Choroid plexus epithelial cell (primary cell): ENCODE data around the gene NECTIN2.
A peak's percentile ranks its signal among the peaks of the same experiment; 100 is the strongest.

Source experiments
- DNase-seq: peaks from one replicate; pipeline ENCODE4 v3.0.0-alpha.2; 2010; ENCODE audit warnings: low read depth
- H3K4me3 ChIP-seq: 2 replicates; pipeline ENCODE4 v1.5.1; 2011; ENCODE audit warnings: low read depth, mild to moderate bottlenecking, control low read depth, low read length, moderate library complexity
- TF ChIP-seq, protein P1 (sequence below): conservative IDR thresholded peaks from 2 replicates; pipeline ENCODE4 v1.5.1; 2011; ENCODE audit warnings: low read depth, mild to moderate bottlenecking, control low read depth, inconsistent platforms, low read length, moderate library complexity

Gene NECTIN2

GRCh38 chr19:44847144-44848035 lies 1.3 kb downstream of the NECTIN2 start:
- TF ChIP-seq, protein P1, sequence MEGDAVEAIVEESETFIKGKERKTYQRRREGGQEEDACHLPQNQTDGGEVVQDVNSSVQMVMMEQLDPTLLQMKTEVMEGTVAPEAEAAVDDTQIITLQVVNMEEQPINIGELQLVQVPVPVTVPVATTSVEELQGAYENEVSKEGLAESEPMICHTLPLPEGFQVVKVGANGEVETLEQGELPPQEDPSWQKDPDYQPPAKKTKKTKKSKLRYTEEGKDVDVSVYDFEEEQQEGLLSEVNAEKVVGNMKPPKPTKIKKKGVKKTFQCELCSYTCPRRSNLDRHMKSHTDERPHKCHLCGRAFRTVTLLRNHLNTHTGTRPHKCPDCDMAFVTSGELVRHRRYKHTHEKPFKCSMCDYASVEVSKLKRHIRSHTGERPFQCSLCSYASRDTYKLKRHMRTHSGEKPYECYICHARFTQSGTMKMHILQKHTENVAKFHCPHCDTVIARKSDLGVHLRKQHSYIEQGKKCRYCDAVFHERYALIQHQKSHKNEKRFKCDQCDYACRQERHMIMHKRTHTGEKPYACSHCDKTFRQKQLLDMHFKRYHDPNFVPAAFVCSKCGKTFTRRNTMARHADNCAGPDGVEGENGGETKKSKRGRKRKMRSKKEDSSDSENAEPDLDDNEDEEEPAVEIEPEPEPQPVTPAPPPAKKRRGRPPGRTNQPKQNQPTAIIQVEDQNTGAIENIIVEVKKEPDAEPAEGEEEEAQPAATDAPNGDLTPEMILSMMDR = no peak
- peak overlapping the region; percentile 88 for H3K4me3 ChIP-seq
- DNase-seq = peak; percentile 69

DNA sequence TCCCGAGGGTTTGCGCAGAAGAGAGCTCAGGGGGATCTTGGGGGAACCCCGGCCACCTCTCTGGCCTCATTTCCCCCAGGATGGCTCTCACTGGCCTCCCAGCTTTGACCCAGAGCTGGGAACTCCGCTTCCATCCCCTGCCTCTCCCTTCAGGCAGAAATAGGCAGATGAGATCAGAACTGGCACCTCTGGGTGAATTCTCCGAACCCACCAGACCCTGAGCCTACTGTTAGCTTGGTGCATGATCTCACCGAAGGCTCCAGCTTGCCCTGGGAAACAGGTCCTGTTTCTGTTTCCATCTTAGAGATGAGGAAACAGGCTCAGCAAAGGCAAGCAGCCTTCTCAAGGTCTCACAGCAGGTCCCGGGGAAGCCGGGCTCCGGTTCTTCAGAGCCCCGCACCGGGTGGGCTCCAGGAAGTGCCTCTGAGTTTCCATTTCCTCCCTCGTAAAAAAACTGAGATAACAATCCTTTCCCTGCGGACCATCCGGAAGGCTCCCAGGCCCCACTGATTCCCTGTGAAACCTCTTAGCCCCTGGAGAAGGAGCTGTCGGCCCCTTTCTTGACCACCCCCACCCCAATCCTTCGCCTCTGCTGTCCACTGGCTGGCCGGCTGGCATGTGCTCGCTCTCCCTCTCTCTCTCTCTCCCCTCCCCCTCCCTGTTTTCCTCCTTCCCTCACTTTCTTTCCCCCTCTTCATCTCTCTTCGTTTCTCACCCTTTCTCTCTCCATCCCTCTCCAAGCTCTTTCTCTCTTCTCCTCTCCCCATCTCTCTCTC lies 2.1 kb downstream of the NECTIN2 start:
- peak; percentile 79 for DNase-seq
- peak overlapping the region; percentile 88 for H3K4me3 ChIP-seq

DNA sequence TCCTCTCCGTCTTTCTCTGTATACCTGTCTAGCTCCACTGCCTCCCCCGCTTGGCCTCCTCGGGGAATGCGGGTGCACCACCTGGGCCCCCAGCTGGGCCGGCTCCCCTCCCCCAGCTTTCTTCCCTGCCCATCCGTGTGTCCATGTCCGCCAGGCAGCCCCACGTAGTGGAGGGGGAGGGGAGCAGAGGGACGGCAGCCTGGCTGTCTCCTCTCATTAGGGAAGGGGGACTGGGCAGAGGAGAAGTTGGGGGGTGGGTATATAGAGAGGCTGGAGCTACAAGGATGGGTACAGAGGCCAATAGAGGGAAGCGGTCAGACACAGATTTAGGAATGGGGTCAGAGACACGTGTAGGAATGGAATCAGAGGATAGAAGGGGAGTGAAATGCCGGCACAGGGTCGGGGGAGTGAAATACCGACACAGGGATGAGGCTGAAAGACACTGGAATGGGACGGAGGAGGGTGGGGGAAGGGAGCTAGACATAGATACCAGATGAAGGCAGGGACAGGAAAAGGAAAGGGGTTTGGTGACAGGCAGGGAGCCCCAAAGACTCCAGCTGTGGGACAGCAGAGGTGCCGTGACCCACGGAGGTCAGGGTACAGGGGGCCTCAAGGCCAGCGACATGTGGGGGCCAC lies 2.8 kb downstream of the NECTIN2 start:
- H3K4me3 ChIP-seq = peak overlapping the region; percentile 88
- DNase-seq = no peak
- TF ChIP-seq, protein P1 = no peak

More for the DNA sequence above, 2.1 kb downstream of the NECTIN2 start:
- TF ChIP-seq, protein P1 = no peak

DNA sequence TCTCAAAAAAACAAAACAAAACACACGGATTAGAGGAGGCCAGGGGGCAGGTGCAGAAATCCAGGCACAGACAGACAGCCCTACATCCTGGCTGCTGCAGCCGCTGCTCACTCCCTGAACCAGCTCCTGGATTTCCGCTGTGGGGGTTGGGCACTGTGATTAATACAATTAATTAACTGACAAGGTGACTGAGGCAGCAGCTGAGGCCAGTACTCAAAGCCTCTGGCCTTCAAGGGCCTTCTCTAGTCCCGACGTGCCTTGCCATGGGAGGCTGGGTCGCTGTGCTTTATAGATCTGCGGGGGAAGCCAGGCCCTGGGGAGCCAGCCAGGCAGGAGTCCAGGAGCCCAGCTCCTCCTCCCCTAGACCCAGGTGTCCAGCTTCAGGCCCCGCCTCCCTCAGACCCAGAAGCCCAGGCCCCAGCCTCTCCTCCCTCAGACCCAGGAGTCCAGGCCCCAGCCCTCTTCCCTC lies 4.6 kb downstream of the NECTIN2 start:
- DNase-seq = no peak
- TF ChIP-seq, protein P1 = no peak
- no peak overlapping the region for H3K4me3 ChIP-seq

DNA sequence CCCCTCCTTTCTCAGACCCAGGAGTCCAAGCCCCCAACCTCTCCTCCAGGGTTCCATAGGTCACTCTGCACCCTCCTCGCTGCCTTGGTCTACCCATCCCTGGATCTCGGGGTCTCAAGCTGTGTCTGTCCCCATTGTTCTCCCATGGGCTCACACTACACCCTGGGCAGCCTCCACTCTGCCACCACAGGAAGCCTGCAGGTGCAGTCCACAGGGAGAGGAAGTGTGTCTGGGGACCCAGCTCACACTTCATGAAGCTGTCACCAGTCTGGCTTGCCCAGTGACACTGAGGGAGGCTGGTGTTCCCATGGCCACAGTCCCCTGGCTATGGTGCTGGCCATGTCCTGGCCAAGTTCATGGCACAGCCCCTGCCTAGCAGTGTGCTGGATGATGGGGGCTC lies 5.3 kb downstream of the NECTIN2 start:
- TF ChIP-seq, protein P1 = no peak
- H3K4me3 ChIP-seq = no peak overlapping the region
- no peak for DNase-seq

DNA sequence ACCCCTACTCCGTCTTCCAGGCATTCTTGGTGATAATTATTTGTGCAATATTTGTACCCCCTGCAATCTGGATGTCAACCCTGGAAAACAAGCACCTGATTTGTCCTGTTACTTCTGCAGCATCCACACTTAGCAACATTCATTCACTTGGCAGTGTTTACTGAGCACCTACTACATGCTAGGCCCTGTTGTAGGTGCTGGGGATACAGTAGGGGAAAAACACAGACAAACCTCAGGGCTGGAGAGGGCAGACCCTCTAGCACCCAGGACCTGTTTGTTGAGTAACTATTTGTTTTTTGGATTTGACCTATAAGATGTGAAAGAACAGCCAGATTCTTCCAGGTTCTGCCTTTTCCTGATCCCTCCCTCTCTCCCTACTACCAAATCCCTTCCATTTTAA lies 9.5 kb downstream of the NECTIN2 start:
- DNase-seq = no peak
- no peak overlapping the region for H3K4me3 ChIP-seq
- TF ChIP-seq, protein P1 = no peak
